HepG2 (cell line): ENCODE results near the gene NOTCH4. TPM values are rescaled to one million over a fixed set of nuclear protein-coding genes. Genes with fewer than 3 reads are reported as not detected.

Experiments used
- AKAP8 ChIP-seq: sonication (generic); formaldehyde crosslinking; IDR thresholded peaks from 2 replicates; pipeline ENCODE4 v1.5.1; 2020; ENCODE audit warnings: mild to moderate bottlenecking, missing genetic modification reagents
- CENPX ChIP-seq: sonication (generic); formaldehyde crosslinking; IDR thresholded peaks from 2 replicates; pipeline ENCODE4 v1.9.0; 2021; ENCODE audit warnings: mild to moderate bottlenecking, missing genetic modification reagents, moderate library complexity
- CHD4 ChIP-seq: fragments of 200-600 bp; sonication (generic); IDR thresholded peaks from 2 replicates; pipeline ENCODE4 v1.7.0; 2017; ENCODE audit warnings: mild to moderate bottlenecking, low read length, borderline replicate concordance
- CREB1 ChIP-seq, 2 experiments: fragments of 450-650 bp in 1 of 2; IDR thresholded peaks; 2 replicates each; pipeline ENCODE4 v1.6.1; 2016 to 2017; ENCODE audit warnings: control low read depth in 1 of 2, mild to moderate bottlenecking in 1 of 2, missing compliant biosample characterization in 1 of 2, missing genetic modification characterization in 1 of 2
- ELF1 ChIP-seq: sonication (generic); formaldehyde crosslinking; IDR thresholded peaks from 2 replicates; pipeline ENCODE4 v1.4.0; 2020; ENCODE audit warnings: missing genetic modification reagents
- GLI4 ChIP-seq: sonication (generic); formaldehyde crosslinking; IDR thresholded peaks from 2 replicates; pipeline ENCODE4 v1.5.1; 2020; ENCODE audit warnings: missing genetic modification reagents, mild to moderate bottlenecking, moderate library complexity, borderline replicate concordance
- HMG20B ChIP-seq: conservative IDR thresholded peaks from 2 replicates; pipeline ENCODE4 v1.6.1; 2016; ENCODE audit warnings: missing genetic modification reagents, missing compliant biosample characterization
- IRX3 ChIP-seq: sonication (generic); formaldehyde crosslinking; IDR thresholded peaks from 2 replicates; pipeline ENCODE4 v1.8.1; 2023; ENCODE audit warnings: mild to moderate bottlenecking, low read depth, missing genetic modification reagents, borderline replicate concordance
- LCORL ChIP-seq, 2 experiments: fragments of 450-650 bp in 1 of 2; sonication (generic) in 1 of 2; formaldehyde crosslinking in 1 of 2; IDR thresholded peaks; 2 replicates each; pipeline versions ENCODE4 v1.5.0 to v1.6.1; 2017 to 2020; ENCODE audit warnings: antibody characterized with exemption in 1 of 2, missing genetic modification reagents in 1 of 2
- SMAD3 ChIP-seq: sonication (generic); formaldehyde crosslinking; IDR thresholded peaks from 2 replicates; pipeline ENCODE4 v1.4.0; 2020; ENCODE audit warnings: missing genetic modification reagents
- TBP ChIP-seq: sonication (generic); formaldehyde crosslinking; IDR thresholded peaks from 2 replicates; pipeline ENCODE4 v1.5.0; 2020; ENCODE audit warnings: missing genetic modification reagents
- U2AF1 ChIP-seq: fragments of 200-400 bp; formaldehyde crosslinking; optimal IDR thresholded peaks from 2 replicates; pipeline ENCODE3; 2017; ENCODE audit warnings: mild to moderate bottlenecking, low read depth, low read length
- ZBTB21 ChIP-seq: sonication (generic); formaldehyde crosslinking; IDR thresholded peaks from 2 replicates; pipeline ENCODE4 v1.4.0; 2020; ENCODE audit warnings: missing genetic modification reagents
- ZC3H4 ChIP-seq: sonication (generic); formaldehyde crosslinking; IDR thresholded peaks from 2 replicates; pipeline ENCODE4 v1.4.0; 2020; ENCODE audit warnings: missing genetic modification reagents, borderline replicate concordance
- ZEB1 ChIP-seq: IDR thresholded peaks from 2 replicates; pipeline ENCODE4 v1.6.1; 2012; ENCODE audit warnings: mild to moderate bottlenecking, low read depth, inconsistent platforms; ENCODE audit not compliant: insufficient replicate concordance
- ZFAT ChIP-seq: sonication (generic); formaldehyde crosslinking; conservative IDR thresholded peaks from 2 replicates; pipeline ENCODE4 v1.8.1; 2023; ENCODE audit warnings: missing genetic modification reagents, inconsistent platforms
- ZNF264 ChIP-seq: sonication (generic); formaldehyde crosslinking; IDR thresholded peaks from 2 replicates; pipeline ENCODE4 v1.4.0; 2020; ENCODE audit warnings: missing genetic modification reagents
- ZNF713 ChIP-seq: sonication (generic); formaldehyde crosslinking; IDR thresholded peaks from 2 replicates; pipeline ENCODE4 v1.4.0; 2020; ENCODE audit warnings: mild to moderate bottlenecking, missing genetic modification reagents
- ZNF737 ChIP-seq: sonication (generic); formaldehyde crosslinking; IDR thresholded peaks from 2 replicates; pipeline ENCODE4 v1.5.0; 2020; ENCODE audit warnings: missing genetic modification reagents, mild to moderate bottlenecking, borderline replicate concordance
- polyA plus RNA-seq, 8 experiments: library from polyadenylated mRNA; depleted of rRNA in 3 of 8; stranded (reverse) in 7 of 8; unstranded in 1 of 8; fragments of >200 nt; fragmentation: Illumina TruSeq in 4 of 8; extraction: Trizol in 4 of 8; gene quantifications; 2 replicates each; pipeline versions ENCODE4 v1.2.1 to v1.2.3, GENCODE V29; 2011 to 2016; ENCODE audit warnings: low read depth in 4 of 8, missing spikeins in 1 of 8, mixed read lengths in 1 of 8; ENCODE audit not compliant: insufficient read depth in 1 of 8
- total RNA-seq, 5 experiments: library from RNA; depleted of rRNA; stranded (reverse); fragments of >200 nt; fragmentation: Illumina TruSeq; extraction: Trizol; gene quantifications; 2 replicates each; pipeline ENCODE4 v1.2.3, GENCODE V29; 2016; ENCODE audit warnings: low read depth in 1 of 5
- TF ChIP-seq, protein P1 (sequence below): sonication (generic); formaldehyde crosslinking; IDR thresholded peaks from 2 replicates; pipeline ENCODE4 v1.4.0; 2020; ENCODE audit warnings: mild to moderate bottlenecking, missing genetic modification reagents
- TF ChIP-seq, protein P2 (sequence below): sonication (generic); formaldehyde crosslinking; IDR thresholded peaks from 2 replicates; pipeline ENCODE4 v1.4.0; 2020; ENCODE audit warnings: missing genetic modification reagents
- TF ChIP-seq, protein P3 (sequence below): sonication (generic); formaldehyde crosslinking; IDR thresholded peaks from 2 replicates; pipeline ENCODE4 v1.5.0; 2020; ENCODE audit warnings: missing genetic modification reagents
- TF ChIP-seq, protein P4 (sequence below): sonication (generic); formaldehyde crosslinking; IDR thresholded peaks from 2 replicates; pipeline ENCODE4 v1.8.0; 2022; ENCODE audit warnings: mild to moderate bottlenecking, missing genetic modification reagents, moderate library complexity

Gene NOTCH4
- total and polyA plus RNA-seq, 2 of the 13 experiments (the other 11 are each of a cell fraction or from before 2014, with no cell fraction given), result 0.51 to 0.83 TPM

DNA sequence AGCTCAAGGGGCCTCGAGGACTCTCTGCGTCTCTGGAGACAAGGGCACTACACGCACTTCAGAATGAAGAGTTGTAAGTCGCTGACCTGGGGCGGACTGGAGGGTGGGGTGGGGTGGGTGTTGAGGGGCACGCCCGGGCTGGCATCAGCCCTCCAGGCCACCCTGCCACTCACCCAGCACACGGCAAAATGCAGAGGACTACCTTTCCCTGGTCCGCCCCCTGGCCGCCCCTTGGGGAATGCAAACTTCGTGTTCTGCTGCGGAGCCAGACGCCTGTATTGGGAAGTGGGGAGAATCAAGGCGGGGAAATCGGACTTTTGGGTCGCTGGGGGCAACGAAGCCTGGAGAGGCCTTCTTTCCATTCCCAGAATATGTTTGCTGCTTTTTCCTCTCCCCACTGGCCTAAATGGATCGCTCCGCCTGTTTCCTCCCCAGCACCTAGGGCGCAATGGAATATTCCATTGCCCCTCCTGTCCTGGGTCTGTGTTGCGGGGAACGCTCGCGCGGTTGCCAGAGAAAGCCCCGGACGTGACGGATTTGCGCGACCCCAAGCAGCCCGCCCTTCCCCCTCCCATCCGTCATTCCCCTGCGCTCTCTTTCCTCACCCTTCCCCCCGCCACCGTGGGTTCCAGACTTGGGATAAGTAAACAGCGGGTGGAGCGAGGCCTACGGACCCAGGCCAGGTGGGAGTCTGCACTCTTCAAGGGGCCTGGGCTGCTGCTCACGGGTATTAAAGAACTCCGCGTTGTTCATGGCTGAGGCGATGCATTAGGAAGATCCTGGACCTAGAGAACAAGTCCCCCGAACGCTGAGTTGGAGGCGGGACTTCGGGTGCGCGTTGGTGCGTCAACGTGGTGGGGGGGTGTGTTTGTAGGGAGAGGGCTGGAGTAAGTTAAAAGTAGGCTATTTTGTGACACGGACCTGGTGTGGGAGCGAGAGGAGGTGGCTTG is 70.0 kb downstream of the NOTCH4 start, which contains the start of gene PPT2 (continued):
- peak; percentile 64 for TF ChIP-seq ZEB1
- TF ChIP-seq CREB1 (IDR thresholded peaks at IDR 0.05), result peak; percentile 95
- TF ChIP-seq CREB1 (CRISPR knock-in tag; IDR thresholded peaks at IDR 0.05), result peak; percentile 97
- no peak for TF ChIP-seq U2AF1
- peak; percentile 39; the same call in 1 of the 2 replicates for TF ChIP-seq ZNF264 (CRISPR knock-in tag)
- TF ChIP-seq, protein P1, sequence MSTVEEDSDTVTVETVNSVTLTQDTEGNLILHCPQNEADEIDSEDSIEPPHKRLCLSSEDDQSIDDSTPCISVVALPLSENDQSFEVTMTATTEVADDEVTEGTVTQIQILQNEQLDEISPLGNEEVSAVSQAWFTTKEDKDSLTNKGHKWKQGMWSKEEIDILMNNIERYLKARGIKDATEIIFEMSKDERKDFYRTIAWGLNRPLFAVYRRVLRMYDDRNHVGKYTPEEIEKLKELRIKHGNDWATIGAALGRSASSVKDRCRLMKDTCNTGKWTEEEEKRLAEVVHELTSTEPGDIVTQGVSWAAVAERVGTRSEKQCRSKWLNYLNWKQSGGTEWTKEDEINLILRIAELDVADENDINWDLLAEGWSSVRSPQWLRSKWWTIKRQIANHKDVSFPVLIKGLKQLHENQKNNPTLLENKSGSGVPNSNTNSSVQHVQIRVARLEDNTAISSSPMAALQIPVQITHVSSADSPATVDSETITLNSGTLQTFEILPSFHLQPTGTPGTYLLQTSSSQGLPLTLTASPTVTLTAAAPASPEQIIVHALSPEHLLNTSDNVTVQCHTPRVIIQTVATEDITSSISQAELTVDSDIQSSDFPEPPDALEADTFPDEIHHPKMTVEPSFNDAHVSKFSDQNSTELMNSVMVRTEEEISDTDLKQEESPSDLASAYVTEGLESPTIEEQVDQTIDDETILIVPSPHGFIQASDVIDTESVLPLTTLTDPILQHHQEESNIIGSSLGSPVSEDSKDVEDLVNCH (CRISPR knock-in tag), result no peak; the same call in 1 of the 2 replicates
- TF ChIP-seq SMAD3 (CRISPR knock-in tag), result peak; percentile 58; the same call in 1 of the 2 replicates
- TF ChIP-seq IRX3 (CRISPR knock-in tag), result no peak; the same call in 1 of the 2 replicates
- TF ChIP-seq CHD4, result no peak; the same call in 1 of the 2 replicates
- TF ChIP-seq, protein P2, sequence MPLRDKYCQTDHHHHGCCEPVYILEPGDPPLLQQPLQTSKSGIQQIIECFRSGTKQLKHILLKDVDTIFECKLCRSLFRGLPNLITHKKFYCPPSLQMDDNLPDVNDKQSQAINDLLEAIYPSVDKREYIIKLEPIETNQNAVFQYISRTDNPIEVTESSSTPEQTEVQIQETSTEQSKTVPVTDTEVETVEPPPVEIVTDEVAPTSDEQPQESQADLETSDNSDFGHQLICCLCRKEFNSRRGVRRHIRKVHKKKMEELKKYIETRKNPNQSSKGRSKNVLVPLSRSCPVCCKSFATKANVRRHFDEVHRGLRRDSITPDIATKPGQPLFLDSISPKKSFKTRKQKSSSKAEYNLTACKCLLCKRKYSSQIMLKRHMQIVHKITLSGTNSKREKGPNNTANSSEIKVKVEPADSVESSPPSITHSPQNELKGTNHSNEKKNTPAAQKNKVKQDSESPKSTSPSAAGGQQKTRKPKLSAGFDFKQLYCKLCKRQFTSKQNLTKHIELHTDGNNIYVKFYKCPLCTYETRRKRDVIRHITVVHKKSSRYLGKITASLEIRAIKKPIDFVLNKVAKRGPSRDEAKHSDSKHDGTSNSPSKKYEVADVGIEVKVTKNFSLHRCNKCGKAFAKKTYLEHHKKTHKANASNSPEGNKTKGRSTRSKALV (CRISPR knock-in tag), result peak; percentile 92
- no peak for TF ChIP-seq CENPX
- peak; percentile 84; the same call in 1 of the 2 replicates for TF ChIP-seq GLI4 (CRISPR knock-in tag)
- TF ChIP-seq HMG20B (CRISPR knock-in tag), result no peak; the same call in 1 of the 2 replicates
- TF ChIP-seq ZNF713 (CRISPR knock-in tag), result no peak
- TF ChIP-seq LCORL (IDR thresholded peaks at IDR 0.05), result no peak
- TF ChIP-seq LCORL (CRISPR knock-in tag; IDR thresholded peaks at IDR 0.05), result no peak
- TF ChIP-seq TBP, result 0 out of 2 replicates have a peak, but pooled peaks have one; percentile 32
- TF ChIP-seq, protein P3, sequence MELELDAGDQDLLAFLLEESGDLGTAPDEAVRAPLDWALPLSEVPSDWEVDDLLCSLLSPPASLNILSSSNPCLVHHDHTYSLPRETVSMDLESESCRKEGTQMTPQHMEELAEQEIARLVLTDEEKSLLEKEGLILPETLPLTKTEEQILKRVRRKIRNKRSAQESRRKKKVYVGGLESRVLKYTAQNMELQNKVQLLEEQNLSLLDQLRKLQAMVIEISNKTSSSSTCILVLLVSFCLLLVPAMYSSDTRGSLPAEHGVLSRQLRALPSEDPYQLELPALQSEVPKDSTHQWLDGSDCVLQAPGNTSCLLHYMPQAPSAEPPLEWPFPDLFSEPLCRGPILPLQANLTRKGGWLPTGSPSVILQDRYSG, result no peak
- no peak for TF ChIP-seq ZNF737 (CRISPR knock-in tag)
- peak; percentile 72 for TF ChIP-seq ELF1 (CRISPR knock-in tag)
- TF ChIP-seq AKAP8 (CRISPR knock-in tag), result no peak
- TF ChIP-seq ZC3H4 (CRISPR knock-in tag), result no peak; the same call in 1 of the 2 replicates
- TF ChIP-seq, protein P4, sequence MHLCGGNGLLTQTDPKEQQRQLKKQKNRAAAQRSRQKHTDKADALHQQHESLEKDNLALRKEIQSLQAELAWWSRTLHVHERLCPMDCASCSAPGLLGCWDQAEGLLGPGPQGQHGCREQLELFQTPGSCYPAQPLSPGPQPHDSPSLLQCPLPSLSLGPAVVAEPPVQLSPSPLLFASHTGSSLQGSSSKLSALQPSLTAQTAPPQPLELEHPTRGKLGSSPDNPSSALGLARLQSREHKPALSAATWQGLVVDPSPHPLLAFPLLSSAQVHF (CRISPR knock-in tag), result peak; percentile 69
- TF ChIP-seq ZFAT, result no peak
- TF ChIP-seq ZBTB21 (CRISPR knock-in tag), result peak; percentile 50; the same call in 1 of the 2 replicates
